Upper lobe of right lung (tissue), 1 donor: ENCODE measurements around the gene RPS6KL1. TPM values are rescaled to one million over a fixed set of nuclear protein-coding genes. Genes with fewer than 3 reads are reported as not detected.

Experiments
- ATAC-seq: fragments of 200-7000 bp; cut with Tn5 transposase; one replicate; pipeline ENCODE4 v1.9.1; 2020; ENCODE audit warnings: mild to moderate bottlenecking, moderate library complexity
- DNase-seq: peaks from one replicate; pipeline ENCODE4 v3.0.0-alpha.2; 2020
- H3K27ac ChIP-seq: fragments of 200-600 bp; one replicate; pipeline ENCODE4 v1.8.0; 2022
- H3K27me3 ChIP-seq: fragments of 200-600 bp; one replicate; pipeline ENCODE4 v1.8.0; 2022; ENCODE audit warnings: mild to moderate bottlenecking
- H3K36me3 ChIP-seq: fragments of 200-600 bp; one replicate; pipeline ENCODE4 v1.8.0; 2022
- H3K4me1 ChIP-seq: fragments of 200-600 bp; one replicate; pipeline ENCODE4 v1.8.0; 2022
- H3K4me3 ChIP-seq: fragments of 200-600 bp; one replicate; pipeline ENCODE4 v1.8.0; 2022; ENCODE audit warnings: mild to moderate bottlenecking
- H3K9me3 ChIP-seq: fragments of 200-600 bp; one replicate; pipeline ENCODE4 v1.8.0; 2022
- intact Hi-C: fragments of 100-400 bp; cut with DNase I; formaldehyde crosslinking; loops from one replicate; pipeline ENCODE4 v1.11.0; 2022
- total RNA-seq: library from RNA; stranded (reverse); fragmentation: NEBNext Ultra II Directional; extraction: Animal tissue kit (Norgen Biotek cat#: 25700); gene quantifications from one replicate; pipeline ENCODE4 v1.2.1, GENCODE V29; 2021
- TF ChIP-seq, protein P1 (sequence below): fragments of 200-600 bp; IDR thresholded peaks from one replicate; pipeline ENCODE4 v1.8.0; 2022; ENCODE audit warnings: antibody characterized with exemption
- donor health status: DM: no; HTN: yes; CAD: no; lungs with severe emphysema.

RPS6KL1 gene
- total RNA-seq, 1 donor from 2014 or later: 5.1 TPM

DNA sequence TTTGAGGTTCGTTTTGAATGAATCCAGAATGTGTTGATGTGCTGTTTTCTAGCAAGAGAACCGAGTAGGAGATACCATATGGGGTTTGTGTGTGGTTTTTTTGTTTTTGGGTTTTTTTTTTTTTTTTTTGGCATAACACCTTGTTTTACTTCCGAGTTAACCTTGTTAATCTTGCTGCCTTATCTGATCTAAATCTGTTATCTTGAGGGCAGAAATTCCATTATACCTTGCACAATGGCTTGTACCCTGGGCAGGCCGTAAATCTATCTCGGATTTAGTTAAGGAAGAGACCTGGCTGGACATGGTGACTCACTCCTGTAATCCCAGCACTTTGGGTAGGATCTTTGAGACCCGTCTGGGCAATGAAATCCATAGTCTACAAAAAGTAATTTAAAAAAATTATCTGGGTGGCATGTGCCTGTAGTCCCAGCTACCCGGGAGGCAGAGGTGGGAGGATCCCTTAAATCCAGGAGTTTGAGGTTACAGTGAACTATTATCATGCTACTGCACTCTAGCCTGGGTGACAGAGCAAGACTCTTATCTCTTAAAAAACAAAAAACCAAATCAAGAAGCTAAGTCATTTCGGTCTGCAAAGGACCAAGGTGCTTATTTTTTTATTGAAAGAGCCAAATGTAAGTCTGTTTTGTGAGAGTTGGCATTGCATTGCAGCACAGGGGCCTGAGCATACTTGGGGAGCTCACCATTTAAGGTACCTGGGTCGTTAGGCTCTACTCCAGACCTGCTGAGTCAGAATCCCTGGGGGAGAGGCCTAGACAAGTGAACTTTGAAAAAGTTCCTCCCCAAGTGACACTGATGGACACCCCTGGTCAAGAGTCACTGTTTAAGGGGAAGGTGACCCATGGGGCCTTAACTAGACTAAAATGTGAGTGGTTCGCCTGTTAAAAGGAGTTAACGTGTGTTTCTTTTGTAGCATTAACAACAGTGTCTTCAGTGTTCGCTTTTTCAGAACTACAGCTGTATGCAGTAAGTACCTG, 34.6 kb downstream of the RPS6KL1 start:
- Histone ChIP-seq H3K4me3 (no peak overlapping the region), H3K27me3 (no peaks in the 10 kb centered on the region), H3K27ac (no peak overlapping the region), H3K4me1 (peaks cover 54% of the 10 kb centered on the region), H3K9me3 (no peaks in the 10 kb centered on the region), H3K36me3 (peaks cover 73% of the 10 kb centered on the region)
- no peak for DNase-seq
- intact Hi-C loops: no loop called here
- ATAC-seq: no peak
- TF ChIP-seq, protein P1, sequence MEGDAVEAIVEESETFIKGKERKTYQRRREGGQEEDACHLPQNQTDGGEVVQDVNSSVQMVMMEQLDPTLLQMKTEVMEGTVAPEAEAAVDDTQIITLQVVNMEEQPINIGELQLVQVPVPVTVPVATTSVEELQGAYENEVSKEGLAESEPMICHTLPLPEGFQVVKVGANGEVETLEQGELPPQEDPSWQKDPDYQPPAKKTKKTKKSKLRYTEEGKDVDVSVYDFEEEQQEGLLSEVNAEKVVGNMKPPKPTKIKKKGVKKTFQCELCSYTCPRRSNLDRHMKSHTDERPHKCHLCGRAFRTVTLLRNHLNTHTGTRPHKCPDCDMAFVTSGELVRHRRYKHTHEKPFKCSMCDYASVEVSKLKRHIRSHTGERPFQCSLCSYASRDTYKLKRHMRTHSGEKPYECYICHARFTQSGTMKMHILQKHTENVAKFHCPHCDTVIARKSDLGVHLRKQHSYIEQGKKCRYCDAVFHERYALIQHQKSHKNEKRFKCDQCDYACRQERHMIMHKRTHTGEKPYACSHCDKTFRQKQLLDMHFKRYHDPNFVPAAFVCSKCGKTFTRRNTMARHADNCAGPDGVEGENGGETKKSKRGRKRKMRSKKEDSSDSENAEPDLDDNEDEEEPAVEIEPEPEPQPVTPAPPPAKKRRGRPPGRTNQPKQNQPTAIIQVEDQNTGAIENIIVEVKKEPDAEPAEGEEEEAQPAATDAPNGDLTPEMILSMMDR: no peak

DNA sequence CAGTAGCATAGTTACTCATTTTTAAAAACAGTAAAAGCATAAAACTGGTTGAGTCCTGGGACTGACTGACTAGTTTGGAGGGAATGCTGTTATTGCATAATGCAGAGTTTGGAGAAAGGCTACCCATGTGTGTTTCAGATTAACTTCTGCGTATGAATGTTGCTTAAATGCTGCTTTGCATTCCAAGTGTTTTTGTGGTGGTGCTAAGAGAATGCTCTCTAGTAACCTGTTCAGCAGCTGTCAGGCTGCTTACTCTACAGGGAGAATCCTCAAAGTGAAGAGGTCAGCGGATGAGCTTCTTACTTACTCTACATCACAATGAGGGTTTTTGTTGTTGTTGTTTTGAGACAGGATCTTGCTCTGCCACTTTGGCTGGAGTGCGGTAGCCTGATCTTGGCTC, 37.1 kb downstream of the RPS6KL1 start:
- no peaks in the 10 kb centered on the region for H3K27me3 ChIP-seq
- ATAC-seq (no peak), DNase-seq (no peak)
- intact Hi-C loops: no loop called here
- no peak overlapping the region for H3K4me3 ChIP-seq
- peaks cover 48% of the 10 kb centered on the region for H3K36me3 ChIP-seq
- peaks cover 58% of the 10 kb centered on the region for H3K4me1 ChIP-seq
- H3K27ac ChIP-seq: no peak overlapping the region
- TF ChIP-seq, protein P1: no peak
- no peaks in the 10 kb centered on the region for H3K9me3 ChIP-seq

DNA sequence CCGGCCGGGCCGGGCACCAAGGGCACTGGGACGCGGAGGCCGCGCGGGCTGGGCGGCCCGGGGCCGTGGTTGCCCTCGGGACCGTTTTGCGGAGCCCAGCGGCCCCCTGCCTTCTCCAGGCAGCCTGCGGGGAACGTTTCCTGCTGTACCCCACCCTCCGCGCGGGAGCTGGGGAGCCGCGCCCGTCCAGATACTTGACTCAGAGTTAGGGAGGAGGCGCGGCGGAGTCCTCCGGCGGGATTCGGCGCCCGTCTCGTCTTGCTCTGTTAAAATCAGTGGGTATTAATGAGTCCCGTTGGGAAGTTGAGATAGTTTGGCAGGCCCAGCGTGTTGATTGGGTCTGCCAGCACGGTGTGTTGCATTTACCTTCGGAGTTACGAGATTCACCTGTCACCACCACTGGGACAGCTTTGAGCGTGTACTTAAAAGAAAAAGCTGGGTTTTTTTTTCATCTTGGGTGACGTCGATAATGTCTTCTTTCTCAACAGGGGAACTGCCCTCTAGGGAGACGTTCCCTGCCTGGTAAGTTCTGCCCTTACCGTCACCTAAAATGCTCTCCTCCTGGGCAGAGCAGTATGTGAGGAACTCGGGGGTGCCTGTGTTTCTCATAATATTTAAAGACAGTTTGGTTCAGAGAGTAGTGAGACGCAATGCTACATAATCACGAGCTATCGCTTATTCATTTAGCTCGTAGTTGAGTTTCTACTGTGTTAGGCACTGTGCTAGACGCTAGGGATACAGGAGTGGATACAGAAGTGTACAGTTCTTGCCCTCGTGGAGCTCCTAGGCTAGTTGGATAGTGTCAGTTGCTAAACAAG, 40.7 kb downstream of the RPS6KL1 start:
- Histone ChIP-seq H3K27ac (peak overlapping the region; percentile 96), H3K4me1 (peaks cover 51% of the 10 kb centered on the region), H3K4me3 (peak overlapping the region; percentile 93), H3K27me3 (no peaks in the 10 kb centered on the region), H3K36me3 (peaks cover 19% of the 10 kb centered on the region), H3K9me3 (no peaks in the 10 kb centered on the region)
- intact Hi-C loops: no loop called here
- ATAC-seq (peak; percentile 77), DNase-seq (peak; percentile 79)
- TF ChIP-seq, protein P1: no peak

DNA sequence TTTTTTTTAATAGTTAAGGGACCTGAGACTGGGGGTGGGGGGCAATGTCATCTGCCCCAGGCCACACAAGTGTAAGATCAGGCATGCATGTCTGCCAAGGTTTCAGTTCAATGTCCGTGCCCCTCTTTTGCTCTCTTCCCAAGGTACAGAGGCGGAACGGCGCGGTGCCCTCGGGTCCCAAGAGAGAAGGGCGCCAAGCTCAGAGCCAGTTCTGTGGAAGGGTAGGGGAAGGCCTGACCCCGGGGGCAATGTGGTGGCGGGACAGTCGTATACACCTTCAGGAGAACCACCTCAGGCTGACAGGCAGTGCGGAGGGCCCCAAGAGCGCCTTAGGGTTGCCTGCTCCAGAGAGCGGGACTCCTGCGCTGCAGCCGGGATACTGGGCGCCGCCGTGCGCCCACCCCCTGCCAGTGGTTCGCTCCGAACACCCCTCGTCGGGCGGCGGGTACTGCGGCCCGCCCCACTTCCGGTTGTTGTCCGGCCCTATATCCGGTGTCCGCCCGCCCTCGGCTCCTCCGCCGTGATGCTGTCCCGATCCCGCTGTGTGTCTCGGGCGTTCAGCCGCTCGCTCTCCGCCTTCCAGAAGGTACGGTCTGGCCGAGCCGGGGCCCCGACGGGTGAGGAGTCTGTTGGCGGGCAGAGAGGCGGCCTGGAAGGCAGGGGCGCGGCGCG, 41.5 kb downstream of the RPS6KL1 start, which contains the start of gene DLST:
Gene DLST (plus strand): TSS at position 486 of the 672 bp plus-strand sequence. CDS start 38 bp downstream, at position 524.
- intact Hi-C loops: no loop called here
- ATAC-seq: peak; percentile 99
- Histone ChIP-seq H3K9me3 (no peaks in the 10 kb centered on the region), H3K36me3 (peaks cover 12% of the 10 kb centered on the region), H3K4me3 (peak within 1 kb of the TSS; percentile 93), H3K4me1 (peaks cover 43% of the 10 kb centered on the region), H3K27ac (peak within 1 kb of the TSS; percentile 96), H3K27me3 (no peaks in the 10 kb centered on the region)
- TF ChIP-seq, protein P1: no peak
- peak; percentile 94 for DNase-seq

DNA sequence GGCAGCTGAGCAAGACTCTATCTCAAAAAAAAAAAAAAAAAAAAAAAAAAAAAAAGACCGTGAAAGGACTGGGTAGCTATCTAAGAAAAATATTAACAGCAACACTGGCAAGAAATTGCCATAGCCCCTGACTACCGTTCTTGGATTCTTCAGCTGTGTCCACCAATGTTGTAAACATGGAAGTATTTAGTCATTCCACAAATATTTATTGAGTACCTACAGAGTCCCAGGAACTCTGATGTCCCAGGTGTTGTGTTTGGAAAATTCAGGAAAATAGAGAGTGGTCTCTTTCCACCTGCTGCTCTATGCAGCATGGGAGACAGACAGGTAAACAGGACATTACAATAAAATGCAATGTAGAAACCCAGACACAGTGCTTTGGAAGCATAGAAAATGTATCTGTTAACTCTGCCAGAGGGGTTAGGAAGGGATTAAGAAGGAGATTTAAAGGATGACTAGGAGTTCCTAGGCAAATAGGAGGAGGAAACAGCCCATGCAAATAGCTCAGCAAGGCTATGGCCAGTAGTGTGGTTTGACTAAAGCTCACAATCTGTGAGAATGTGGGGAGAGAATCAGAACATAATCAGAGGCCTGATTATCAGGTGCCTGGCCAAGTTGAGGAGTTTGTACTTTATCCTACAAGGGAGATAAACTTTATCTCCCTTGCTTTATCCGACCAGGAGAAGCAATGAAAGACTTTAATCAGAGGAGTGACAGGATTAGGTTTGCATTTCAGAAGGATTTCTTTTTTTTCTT, 43.5 kb downstream of the RPS6KL1 start:
- no peak for ATAC-seq
- intact Hi-C loops: no loop called here
- Histone ChIP-seq H3K9me3 (no peaks in the 10 kb centered on the region), H3K36me3 (no peaks in the 10 kb centered on the region), H3K4me3 (no peak overlapping the region), H3K27ac (no peak overlapping the region), H3K27me3 (no peaks in the 10 kb centered on the region), H3K4me1 (peaks cover 27% of the 10 kb centered on the region)
- DNase-seq: no peak
- TF ChIP-seq, protein P1: no peak
